Inflammatory macrophage treated with lipopolysaccharide for 4 hours (primary cell): Measurements from ENCODE around the gene CCDC136.

Experiments used
- DNase-seq: peaks from one replicate; pipeline ENCODE4 v3.0.0-alpha.2; 2020

The CCDC136 gene

DNA sequence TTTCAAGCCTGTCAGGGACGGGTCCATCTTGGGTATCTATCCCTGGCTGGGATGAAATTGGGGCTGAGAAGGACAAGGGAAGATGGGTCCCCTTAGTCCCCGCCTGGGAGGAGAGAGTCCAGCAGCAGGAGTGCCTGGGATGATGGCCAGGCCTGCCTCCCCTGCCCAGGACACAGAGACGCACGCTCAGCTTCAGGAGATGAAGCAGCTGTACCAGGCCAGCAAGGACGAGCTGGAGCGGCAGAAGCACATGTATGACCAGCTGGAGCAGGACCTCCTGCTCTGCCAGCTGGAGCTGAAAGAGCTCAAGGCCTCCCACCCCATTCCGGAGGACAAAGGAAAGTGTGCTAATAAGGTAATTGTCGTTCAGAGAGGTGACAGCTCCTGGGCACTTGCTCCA, 15.4 kb downstream of the CCDC136 start:
- no peak for DNase-seq

DNA sequence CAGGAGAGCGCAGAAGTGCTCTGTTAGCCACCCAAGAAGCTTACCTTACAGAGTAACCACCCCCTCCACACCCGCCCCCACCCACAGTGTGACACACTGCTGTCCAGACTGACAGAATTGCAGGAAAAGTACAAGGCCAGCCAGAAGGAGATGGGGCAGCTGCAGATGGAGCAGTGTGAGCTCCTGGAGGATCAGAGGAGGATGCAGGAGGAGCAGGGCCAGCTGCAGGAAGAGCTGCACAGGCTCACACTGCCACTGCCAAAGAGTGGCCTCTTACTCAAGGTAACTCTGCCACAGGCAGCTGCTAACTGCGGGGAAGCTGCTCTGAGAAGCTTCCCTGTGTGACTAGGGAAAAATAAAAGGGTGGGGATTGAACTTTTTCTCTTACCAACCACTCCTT, 17.6 kb downstream of the CCDC136 start:
- DNase-seq, result no peak

DNA sequence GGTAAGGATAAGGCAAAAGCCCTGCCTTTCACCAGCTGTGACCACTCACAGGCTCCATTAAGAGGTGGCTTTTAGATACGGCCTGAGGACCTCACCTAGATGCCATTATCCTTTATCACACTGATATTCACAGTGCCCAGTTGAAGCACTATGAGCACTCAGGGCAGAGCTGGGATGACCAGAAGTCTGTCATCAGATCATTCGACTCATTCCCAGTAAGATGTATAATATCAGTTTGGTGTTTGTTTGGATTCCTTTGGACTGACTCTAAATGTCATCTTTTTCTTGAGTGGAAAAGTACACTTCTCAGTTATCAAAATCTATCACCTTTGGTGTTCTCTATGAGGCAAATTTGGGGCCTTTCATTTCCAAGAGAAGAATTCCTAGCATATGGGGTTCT, 18.7 kb downstream of the CCDC136 start:
- DNase-seq, result no peak

DNA sequence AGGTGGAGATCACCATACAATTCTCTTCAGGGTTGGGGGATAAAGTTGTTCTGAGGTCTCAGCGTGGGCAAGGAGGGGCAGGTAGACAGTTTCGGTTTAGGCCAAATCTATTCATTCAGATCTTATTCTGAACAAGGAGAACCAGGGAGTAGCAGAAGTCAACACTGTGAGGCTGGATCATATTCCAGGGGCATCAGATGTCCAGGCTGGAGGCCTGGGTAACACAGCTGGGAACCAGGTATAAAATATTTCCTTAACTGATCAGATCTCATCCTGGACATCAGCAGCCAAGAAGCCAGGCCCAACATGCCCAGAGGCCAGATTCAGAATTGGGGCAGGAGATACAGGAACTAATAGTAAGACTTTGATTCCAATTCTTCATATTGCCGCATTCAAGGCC, 19.2 kb downstream of the CCDC136 start:
- DNase-seq, result no peak

DNA sequence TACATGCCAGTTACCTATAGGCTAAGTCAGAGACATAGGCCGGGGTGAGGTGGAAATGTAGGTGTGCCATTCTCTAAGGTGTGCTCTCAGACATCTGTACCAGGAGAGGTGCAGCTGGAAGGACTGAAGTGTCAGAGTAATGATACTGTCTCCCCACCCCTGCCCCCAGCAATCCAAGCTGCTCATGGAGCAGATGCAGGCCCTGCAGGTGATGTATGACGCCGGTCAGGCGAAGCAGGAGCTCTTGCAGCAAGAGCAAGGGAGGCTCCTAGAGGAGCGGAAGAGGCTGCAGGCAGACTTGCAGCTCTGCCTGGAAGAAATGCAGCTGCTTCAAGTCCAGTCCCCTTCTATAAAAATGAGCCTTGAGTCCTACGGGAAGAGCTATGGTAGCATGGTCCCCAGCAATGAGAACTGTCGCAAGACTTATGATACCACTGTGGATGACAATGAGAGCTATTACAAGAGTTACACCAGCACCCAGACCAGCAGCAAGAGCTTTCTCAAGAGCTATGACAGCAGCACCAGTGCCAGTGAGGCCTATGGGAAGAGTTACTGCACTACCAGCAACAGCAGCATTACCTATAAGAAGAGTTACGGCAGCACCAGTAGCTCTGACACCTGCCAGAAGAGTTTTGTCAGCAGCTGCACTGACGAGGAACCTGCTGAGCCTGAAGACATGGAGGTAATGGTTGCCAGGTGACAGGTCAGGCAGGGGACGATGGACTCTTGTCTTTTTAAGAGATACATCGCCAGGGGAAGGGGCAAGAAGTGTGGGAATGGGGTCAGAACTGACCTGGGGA, 20.1 kb downstream of the CCDC136 start:
- no peak for DNase-seq

DNA sequence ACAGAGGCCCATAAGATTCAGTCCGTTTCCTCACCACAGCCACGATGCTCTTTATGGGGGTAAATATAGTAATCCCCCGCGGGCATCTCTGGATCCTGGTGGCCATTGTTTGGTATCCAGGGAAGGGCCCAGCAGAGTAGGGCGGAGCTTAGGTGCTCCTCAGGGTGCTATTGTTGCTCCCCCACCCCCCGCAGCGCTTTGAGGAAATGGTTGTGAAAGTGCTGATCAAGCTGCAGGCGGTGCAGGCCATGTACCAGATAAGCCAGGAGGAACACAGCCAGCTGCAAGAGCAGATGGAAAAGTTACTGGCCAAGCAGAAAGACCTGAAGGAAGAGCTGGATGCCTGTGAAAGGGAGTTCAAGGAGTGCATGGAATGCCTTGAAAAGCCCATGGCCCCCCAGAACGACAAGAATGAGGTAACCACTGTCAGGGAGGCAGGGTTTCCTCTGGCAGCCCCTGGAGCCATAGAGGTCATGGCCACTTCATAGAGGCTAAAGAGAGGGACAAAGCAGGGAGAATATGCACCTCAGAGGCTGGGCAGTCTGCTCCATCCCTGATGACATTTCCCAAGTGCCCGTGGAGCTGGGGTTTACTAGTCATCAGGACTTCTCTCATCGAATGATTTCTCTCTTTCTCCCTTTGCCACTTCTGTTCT, 20.9 kb downstream of the CCDC136 start:
- DNase-seq, result peak; percentile 39

DNA sequence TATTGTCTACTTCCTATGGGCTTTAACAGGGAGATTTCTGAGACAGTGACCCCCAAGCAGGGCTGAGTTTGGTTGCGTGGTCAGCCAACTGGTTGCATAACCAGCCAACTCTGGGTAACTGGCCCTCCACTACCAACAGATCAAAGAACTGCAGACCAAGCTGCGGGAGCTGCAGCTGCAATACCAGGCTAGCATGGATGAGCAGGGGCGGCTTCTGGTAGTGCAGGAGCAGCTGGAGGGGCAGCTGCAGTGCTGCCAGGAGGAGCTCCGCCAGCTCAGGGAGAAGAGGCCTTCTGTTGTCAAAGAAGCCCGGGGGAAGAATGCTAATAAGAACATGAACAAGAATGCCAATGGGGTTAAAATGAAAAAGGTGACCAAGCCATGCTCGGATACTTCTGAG, 22.7 kb downstream of the CCDC136 start:
- no peak for DNase-seq

DNA sequence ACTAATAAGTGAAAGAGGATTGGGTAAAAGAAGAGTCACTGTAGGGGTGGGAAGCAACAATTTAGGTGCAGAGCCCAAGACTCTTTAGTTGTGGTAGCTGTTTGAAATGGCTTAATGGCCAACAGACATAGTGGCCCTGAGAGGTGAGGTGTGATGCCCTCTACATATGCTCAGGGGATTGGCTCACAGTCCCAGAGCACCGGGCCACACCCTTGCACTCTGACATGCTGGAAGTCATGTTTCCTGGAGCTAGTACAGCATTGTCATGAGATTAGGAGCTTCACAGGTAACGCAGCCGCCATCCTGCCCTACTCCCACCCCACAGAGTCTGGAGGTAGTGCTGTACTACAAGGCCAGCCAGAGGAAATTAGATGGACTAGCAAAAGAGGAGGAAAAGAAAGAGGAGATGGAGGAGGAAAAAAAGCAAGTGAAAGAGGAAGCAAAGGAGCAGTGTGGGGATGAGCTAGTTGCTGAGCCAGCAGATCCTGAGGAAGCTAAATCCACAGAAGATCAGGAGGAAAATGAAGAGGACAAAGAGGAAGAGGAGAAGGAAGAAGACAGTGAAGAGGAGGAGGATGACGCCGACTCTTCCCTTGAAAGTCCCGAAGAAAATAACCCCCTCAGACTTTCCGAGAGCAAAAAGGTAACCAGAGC, 23.6 kb downstream of the CCDC136 start:
- DNase-seq, result peak; percentile 55

DNA sequence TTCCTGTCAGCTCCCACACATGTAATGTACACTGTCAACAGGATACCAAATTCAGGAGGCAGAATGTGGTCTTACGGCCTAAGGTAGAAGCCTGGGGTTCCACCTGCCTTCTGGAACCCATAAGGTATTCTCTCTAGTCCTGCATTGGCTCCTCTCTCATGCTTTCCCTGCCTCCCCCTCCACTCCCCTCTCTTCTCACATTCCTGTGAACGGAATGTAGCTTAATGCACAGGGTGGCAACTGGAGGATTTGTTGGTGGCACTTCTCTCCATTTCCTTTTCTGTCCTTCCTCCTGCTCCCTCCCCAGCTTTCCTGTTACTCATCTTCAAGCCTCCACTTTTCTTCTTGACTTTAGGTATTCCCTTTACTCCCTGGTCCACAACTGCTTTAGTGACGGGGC, 26.9 kb downstream of the CCDC136 start:
- no peak for DNase-seq

DNA sequence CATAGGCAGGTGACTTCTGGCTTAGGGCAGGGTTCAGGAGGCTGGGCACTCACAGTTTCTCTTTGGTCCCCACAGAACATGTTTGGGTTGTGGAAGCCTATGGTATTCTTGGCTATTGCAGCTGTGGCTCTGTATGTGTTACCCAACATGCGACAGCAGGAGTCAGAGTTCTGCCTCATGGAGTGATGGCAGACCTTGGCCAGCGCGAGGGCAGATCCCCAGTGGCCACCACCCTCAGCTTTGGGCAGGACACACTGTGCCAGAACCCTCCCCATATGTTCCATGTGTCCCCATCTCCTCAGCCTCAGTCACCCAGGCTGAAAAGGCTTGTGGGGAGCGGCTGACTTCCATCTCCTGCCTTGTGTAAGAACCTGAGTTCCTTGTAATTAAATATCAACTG, 30.0 kb downstream of the CCDC136 start:
- DNase-seq, result no peak

DNA sequence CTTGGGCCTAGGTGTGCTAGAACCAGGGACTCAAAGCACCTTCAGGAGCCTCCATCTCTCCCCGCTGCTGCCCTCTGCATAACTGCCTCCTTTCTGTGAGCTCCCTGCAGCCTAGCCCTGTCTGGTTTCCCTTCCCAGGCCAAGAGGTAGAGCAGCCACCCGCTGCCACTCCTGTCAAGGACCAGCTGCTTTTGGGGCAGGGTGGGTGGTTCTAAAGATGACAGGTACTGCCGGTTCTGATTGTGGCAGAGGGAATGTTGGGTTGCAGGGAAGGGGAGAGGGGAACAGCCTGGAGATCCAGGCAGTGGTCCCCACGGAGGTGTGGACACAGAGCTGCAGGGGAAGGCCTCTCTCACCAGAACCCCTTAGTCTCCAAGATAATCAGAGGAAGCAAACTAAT, 34.7 kb downstream of the CCDC136 start:
- no peak for DNase-seq

DNA sequence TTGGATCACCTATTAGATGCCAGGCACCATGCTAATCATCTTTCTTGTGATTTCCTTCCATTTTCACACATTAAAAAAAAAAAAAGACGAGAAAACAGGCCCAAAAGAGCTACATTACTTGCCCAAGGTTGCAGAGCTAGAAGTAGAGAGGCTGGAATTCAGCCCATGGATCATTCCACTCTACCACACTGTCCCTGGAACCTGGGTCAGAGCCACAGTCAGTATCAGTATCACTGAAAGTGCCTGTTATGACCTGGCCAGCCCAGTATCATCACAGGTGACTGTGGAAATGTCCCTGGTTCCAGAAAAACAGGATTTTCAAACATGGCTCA, 35.1 kb downstream of the CCDC136 start:
- no peak for DNase-seq

DNA sequence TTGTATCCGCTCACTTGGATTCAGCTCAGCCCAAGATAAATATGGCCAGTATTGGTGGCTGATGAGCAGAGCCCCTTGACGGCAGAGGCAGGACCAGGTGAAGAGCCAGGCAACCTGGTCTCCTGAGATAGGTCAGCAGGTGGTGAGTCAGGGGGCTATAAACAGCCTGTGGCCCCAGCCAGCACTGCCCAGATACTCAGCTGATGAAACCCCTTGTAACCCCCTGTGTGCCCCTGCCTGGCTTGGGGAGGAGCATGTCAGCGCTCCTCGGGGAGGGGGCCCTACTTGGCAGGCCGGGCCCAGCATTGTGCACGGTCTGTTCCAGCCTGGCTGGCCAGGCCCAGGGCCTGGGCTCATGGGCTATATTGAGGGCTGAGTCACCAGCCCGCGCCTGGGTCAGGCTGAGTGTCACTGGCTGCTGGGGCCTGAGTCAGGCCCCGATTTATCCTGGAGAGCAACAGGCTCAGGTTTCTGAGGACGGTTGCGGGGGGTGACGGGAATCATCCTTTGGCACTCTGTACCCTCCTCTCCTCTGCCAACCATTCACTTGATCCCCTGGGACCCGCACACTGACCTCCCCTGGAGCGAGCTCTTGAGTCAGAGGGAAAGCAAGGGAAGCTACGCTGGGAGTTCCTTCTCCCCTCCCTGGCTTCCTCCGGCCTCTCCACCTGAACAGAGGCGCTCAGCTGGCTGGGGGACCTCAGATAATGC, 35.6 kb downstream of the CCDC136 start:
- no peak for DNase-seq

DNA sequence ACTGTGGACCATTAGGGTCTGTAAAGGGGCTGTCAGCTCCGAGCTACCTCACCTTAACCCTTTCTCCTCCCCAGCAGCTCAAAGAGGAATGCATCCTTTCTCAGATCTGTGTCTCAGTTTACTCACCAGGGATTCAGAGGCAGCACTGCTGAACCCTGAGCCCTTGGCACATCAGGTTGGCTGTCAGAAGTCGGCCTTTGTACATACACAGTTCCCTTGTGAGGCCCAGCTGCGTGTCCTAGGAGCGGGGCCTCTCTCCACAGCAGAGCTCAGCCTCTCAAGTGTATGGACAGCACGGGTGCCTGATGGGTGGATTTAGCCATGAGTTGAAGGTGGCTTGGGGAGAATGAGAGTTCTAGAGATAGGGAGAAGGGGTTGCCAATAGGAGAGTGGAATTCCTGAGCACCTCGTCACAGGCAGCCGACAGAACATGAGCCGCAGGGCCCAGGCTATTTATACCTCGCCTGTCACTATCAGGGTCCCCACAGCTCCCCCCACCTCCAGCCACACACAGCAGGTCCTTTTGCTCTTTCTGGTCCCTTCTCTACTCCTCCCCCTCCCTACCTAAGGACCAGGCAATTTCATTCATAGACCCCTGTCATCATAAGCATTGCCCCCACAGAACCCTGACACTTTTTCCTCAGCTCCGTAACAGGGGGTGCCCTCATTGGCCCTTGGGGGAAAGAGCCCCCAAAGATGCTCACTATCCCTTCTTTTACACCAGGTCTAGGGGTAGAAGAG, 36.4 kb downstream of the CCDC136 start:
- DNase-seq, result no peak

DNA sequence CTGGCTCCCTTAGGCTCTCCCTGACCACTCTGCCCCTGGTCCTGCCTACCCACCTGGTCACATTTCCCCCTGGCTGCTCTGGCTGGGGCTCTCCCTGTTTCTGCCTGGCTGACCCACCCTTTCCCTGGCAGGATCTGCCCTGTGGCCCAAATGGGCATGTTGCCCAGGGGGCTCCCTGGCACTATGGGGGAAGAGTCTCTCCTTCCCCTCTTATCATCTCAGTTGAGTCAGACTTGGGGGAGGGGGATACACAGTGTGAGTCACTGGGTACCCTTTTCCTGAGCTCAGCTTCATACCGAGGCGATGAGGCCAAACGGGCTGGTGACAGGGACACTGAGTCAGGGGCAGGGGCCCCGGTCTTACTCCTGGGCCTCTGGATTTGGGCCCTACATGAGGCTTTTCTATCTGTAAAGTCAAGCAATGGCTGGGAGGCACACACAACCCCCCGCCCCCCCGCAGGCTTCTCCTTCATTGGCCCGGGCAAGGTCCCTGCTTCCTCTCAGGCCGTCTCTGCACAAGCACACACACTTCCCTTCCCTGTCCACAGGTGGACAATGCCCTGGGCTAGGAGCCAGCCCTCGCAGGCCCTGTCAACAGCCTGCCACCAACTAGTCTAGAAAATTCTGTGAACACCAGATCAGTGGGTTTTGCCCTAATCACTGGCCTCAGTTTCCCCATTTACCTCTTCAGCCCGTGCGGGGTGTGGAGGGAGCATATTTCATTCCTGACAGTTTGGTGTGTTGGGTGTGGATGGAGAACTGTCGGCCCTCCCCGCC, 37.8 kb downstream of the CCDC136 start:
- DNase-seq, result no peak

DNA sequence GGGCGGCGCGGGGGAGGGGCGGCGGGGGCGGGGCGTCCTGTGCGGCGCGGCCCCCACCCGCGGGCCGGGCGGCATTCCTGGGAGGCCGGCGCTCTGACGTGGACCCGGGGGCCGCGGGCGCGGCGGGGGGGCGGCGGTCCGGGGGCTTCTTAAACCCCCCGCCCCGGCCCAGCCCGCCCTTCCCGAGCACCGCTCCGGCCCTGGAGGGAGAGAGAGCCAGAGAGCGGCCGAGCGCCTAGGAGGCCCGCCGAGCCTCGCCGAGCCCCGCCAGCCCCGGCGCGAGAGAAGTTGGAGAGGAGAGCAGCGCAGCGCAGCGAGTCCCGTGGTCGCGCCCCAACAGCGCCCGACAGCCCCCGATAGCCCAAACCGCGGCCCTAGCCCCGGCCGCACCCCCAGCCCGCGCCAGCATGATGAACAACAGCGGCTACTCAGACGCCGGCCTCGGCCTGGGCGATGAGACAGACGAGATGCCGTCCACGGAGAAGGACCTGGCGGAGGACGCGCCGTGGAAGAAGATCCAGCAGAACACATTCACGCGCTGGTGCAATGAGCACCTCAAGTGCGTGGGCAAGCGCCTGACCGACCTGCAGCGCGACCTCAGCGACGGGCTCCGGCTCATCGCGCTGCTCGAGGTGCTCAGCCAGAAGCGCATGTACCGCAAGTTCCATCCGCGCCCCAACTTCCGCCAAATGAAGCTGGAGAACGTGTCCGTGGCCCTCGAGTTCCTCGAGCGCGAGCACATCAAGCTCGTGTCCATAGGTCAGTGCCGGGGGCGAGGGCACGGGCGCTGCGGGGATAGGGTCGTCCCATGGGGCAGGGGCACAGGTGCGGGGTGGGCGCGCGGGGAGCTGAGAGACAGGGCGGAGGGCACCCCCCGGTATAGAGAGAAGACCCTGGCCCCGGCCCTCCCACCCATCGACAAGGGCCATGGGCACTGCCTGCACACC, 38.7 kb downstream of the CCDC136 start, which contains the start of gene FLNC:
FLNC (plus strand) TSS at position 176 of the 947 bp plus-strand sequence; CDS start at position 408, 232 bp downstream.
- DNase-seq, result peak; percentile 23

DNA sequence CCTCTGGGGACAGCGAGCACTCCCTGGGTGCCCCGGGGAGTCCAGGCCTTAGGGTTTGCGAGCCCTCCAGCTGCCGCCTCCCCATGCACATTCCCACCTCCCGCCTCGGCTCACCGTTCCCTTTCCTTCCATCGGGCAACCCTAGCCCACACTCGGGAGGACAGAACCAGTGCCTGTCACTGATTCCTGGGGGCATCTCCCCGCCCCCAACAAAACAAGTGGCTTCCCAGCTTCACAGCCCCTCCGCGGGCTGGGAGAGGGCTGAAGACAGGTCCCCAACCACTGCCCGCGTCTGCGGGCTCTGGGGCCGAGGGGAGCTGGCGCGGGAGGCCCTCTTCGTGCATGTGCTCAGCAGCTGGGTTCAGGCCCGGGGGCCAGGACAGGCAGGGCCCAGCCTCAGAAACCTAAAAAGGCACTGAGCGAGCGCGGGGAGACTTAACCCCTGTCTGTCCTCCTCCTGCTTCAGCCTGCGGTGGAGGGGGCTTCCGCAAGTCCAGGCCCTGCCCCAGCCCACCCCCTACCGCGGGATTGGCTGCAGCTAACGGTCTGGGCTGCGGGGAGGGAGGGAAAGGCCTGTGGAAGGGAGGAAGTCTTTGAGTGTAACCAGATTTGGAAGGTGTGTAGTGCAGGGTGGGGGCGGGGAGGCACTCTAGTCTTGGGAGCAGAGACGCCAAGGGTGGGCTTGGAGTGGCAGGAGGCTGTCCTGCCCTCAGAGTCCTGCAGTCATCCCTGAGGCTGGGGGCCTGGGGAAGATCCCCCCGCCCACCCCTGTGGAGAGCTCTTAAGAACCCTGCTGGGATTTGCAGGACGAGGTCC, 39.6 kb downstream of the CCDC136 start:
- DNase-seq, result no peak

DNA sequence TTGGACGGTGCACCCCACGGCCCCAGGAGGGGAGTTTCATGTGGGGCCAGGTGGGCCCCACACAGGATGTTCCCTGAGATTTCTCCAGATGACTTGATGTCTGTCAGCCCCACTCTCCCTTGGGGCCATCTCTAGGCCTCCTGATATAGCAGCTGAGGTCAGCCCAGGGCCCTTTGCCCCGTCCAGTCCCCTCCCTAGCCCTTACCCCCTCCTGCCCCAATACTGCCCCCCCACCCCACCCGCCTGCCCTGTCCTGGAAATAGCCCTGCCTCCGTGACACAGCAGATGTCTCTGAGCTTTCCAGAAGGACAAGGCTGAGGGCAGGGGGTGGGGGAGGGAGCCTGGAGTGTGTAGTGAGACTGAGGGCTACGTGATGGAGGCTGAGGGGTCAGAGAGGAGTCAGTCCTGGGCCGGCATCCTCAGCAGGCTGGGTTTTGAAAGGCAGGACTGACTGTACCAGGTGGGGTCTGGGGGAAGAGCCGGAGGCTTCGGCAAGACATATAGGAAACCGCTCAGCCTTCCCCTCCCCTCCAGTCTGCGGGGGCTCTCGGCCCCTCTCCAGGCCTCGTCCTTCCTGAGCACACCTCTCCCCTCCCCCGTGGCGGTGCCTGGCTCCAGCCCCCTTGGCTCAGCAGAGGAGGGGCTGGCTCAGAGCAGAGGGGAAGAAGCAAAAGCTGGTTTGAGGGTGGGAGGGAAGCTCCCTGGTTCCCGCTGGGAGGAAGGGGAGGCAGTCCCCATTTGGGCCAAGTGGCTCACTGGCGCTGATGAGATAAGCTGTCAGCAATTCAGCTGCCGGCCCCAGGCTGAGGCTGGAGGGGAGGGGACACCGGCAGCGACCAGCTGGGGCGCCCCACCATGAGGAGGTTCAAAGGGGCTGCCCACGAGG, 40.5 kb downstream of the CCDC136 start:
- DNase-seq, result no peak

DNA sequence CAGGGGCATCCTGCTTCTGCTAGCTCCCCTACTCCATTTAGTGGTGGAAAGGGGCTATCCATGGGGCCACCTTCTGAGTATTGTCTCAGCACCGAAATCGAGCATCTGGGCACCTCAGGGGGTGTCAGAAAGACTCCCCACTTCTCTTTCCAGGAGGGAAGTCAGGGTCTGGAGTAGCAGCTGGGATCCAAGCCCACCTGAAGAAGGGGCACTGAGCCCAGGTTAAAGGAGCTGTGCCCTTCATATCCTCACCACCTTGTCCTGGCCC, 41.0 kb downstream of the CCDC136 start:
- DNase-seq, result no peak
